C4-2B (cell line): Measurements from ENCODE around the gene ABO.
"Not testable (repeated sequence)": the region's sequence is repeated elsewhere in the genome, so short reads cannot be mapped to it uniquely, and the experiment has no call there.

ENCODE experiments used
- H3K27ac ChIP-seq: fragments of 450-650 bp; 2 replicates; pipeline ENCODE4 v1.5.1; 2017
- CTCF ChIP-seq: fragments of 450-650 bp; conservative IDR thresholded peaks from 2 replicates; pipeline ENCODE4 v1.5.1; 2017; ENCODE audit warnings: mild to moderate bottlenecking
- ZFX ChIP-seq: fragments of 450-650 bp; IDR thresholded peaks from 2 replicates; pipeline ENCODE4 v1.6.1; 2017

Gene ABO

DNA sequence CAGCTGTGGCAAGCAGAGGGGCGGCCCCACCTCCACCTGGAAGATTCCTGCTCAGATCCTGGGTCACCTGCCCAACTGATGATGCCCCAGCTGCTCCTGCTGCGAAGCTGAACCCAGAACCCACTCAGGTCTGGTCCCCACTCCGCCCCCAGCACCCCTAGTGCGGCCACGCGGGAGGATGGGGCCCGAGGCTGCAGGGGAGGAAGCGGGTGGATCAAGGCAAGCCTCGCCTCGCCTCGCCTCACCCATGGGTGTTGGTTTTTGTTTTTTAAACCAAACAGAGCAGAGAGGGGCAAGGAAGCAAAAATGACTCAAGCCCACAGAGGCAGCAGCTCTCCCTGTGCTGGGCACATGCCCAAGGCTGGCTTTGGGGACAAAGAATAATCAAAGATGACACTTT lies 23.2 kb downstream of the ABO start:
- no peak overlapping the region for H3K27ac ChIP-seq
- TF ChIP-seq CTCF (no peak), ZFX (no peak)

DNA sequence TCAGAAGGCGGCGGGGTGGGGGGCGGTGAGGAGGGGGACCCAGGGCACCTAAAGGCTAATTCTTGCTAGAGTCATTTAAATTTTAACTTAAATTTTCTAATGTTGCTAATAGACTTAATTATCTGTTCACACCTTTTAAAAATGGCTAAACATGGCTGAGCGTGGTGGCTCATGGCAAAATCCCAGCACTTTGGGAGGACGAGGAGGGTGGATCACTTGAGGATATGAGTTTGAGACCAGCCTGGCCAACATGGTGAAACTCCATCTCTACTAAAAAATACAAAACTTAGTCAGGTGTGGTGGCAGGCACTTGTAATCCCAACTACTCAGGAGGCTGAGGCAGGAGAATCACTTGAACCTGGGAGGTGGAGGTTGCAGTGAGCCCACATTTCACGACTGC lies 23.8 kb downstream of the ABO start:
- not testable (repeated sequence) for H3K27ac ChIP-seq

GRCh38 chr9:133250741-133251170 lies 24.2 kb downstream of the ABO start:
- TF ChIP-seq CTCF = no peak
- TF ChIP-seq ZFX = no peak
- H3K27ac ChIP-seq = no peak overlapping the region

DNA sequence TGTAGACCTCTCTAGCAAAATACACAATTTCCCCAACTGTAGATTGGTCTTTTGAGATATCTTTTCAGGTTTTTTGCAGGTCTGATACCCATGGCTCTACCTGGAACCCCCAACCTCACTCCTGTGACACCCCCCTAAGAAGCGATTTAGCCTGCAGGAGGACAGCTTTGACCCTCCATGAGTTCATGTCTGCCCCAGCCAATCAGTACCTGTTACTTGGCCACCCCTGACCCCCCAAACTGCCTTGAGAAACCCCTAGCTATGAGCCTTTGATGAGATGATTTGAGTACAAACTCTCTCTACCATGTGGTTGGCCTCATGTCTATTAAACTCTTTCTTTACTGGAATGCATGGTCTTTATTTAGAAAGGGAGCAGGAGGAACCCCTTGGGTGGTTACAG lies 25.7 kb downstream of the ABO start:
- H3K27ac ChIP-seq = no peak overlapping the region
- TF ChIP-seq ZFX = no peak
- TF ChIP-seq CTCF = no peak

GRCh38 chr9:133248726-133249295 lies 26.2 kb downstream of the ABO start:
- no peak for TF ChIP-seq CTCF
- no peak for TF ChIP-seq ZFX

DNA sequence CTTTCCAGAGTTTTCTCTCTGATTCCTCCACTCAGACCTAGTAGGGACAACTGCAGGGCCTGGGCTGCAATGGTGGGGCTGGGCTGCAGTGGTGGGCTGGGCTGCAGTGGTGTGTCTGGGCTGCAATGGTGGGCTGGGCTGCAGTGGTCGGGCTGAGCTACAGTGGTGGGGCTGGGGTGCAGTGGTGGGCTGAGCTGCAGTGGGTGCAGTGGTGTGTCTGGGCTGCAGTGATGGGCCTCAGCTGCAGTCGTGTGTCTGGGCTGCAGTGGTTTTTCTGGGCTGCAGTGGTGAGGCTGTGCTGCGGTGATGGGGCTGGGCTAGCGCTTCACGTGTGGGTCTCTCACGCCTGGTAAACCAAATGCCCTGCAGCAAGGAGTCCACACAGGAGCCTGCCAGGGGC lies 27.4 kb downstream of the ABO start:
- no peak overlapping the region for H3K27ac ChIP-seq
- TF ChIP-seq ZFX (no peak), CTCF (no peak)

More at GRCh38 chr9:133248726-133249295, 26.2 kb downstream of the ABO start:
- no peak overlapping the region for H3K27ac ChIP-seq

- no peak overlapping the region for H3K27ac ChIP-seq
- TF ChIP-seq CTCF (no peak), ZFX (no peak)
Measured at GRCh38 chr9:133246991-133247390, 28.0 kb downstream of the ABO start.

GRCh38 chr9:133246562-133246961 lies 28.4 kb downstream of the ABO start:
- H3K27ac ChIP-seq = no peak overlapping the region
- TF ChIP-seq CTCF (no peak), ZFX (no peak)
